ENCODE measurements around the gene SH3BP5.

The SH3BP5 gene

DNA sequence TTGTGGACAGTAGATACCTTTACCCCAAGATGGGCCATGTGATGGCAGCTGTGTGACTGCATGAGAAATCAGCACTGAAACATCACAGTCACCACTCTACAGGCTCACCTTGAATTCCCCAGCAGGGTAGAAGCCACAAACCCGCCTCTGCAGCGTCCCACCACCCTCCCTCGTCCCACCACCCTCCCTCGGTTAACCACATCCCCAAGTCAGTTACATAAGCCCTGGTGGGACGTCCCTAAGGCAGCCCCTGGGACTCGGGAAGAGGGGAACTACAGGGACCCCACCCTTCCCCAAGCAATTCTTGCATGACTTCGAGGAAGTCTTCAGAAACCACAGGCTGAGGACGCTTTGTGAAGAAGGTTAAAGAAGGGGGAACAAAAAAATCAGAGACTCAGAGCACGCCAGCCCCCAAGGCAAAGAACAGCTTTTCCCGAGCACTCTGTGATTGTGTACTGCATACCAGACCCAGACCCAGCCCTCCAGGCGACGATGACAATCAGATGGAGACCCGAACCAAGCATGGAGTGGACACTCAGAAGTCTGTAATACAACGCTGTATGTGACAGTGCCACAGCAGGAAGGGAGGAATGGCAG, 60.5 kb downstream of the SH3BP5 start:
- DNase-seq: no peak

DNA sequence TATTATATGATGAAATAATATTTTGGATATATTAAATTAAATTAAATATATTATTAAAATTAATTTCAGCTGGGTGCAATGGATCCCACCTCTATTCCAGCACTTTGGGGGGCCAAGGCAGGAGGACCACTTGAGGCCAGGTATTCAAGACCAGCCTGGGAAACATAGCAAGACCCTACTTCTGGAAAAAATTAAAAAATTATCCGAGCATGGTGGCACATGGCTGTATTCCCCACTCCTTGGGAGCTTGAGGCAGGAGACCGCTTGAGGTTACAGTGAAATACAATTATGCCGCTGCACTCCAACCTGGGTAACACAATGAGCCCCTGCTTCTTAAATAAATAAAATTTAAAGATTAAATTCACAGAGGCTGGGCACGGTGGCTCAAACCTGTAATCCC, 61.4 kb downstream of the SH3BP5 start:
- no peak for DNase-seq

- DNase-seq: no peak
These were observed 63.0 kb downstream of the SH3BP5 start for GRCh38 chr3:15269091-15269989.

- DNase-seq: peak; percentile 63
These were observed 64.3 kb downstream of the SH3BP5 start for GRCh38 chr3:15268033-15268631.

DNA sequence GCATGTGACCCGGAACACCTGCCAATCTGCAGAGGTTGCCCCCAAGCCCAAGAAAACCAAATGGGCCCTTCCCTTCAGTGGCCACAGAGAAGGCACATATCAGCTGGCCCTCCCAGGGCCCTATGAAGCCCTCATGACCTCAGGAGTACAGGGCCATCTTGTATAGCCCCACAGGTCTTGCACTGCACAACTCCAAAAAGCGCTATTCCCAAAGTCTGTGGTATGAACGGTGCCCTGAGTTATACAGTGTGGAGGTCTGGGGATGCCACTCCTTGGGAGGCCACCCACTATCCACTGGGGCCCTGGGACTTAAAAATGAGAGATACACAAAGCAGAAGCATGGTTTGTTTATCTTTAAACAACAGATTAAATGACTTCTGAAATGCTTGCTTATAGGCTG, 64.9 kb downstream of the SH3BP5 start:
- DNase-seq: no peak

GRCh38 chr3:15266510-15267376, 65.6 kb downstream of the SH3BP5 start:
- no peak for DNase-seq

- no peak for DNase-seq
These were observed 66.5 kb downstream of the SH3BP5 start for GRCh38 chr3:15265655-15266509.

DNA sequence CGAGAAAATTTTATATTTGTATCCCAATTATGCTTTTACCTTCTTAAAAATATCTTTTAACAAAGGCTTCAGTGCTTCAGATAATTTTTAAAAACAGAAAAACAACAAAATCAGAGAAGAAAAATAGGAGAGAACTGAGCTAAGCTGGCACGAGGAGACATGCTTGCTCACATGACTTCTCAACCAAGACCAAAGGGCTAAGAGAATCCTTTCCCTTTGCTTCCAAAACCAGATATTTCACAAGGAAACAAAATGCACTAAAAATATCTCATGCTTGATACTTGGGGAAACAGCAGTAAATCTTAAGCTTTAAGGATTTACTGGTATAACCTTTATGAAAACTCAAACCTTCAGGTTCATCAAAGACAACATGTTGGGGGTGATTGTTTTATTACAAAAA, 67.9 kb downstream of the SH3BP5 start:
- DNase-seq: no peak

DNA sequence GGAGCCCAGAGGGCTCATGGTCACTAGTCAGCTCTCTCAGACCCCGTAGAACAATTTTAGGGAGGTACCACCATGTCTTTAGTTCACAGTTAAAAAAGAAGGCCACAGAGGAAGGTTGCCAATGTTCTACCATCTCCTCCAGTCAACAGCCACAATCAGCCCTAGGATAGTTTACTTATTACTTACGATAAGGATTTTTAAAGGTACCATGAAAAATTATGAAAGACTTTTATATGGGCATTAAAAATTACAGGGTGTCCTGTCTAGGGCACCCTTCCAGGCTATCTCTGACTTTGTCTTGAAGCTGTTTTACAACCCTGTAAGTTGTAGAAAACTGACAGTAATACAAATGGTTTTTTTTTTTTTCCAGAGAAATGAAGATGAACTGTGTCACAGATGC, 68.5 kb downstream of the SH3BP5 start:
- DNase-seq: no peak

GRCh38 chr3:15263120-15263519, 69.3 kb downstream of the SH3BP5 start:
- DNase-seq: no peak

- no peak for DNase-seq
These were observed 70.4 kb downstream of the SH3BP5 start for GRCh38 chr3:15262021-15262420.

DNA sequence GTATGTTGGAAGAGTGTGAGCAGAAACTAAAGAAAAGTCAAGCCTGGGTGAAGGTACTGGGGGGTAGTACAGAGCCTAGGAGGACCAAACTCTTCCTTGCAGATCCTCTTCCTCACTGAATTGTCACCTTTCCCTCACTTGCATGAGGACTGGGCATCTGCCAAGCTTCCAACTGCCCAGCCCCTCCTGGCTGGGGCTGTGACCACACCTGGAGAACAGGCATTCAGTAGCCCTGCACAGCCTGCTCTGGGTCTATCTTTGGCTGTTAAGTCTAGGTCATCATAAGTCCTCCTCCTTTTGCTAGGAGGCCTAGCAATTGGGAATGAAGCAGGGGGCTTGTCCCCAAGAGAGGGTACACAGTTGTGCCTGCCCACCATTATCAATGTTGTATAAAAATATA, 71.1 kb downstream of the SH3BP5 start:
- DNase-seq: no peak

DNA sequence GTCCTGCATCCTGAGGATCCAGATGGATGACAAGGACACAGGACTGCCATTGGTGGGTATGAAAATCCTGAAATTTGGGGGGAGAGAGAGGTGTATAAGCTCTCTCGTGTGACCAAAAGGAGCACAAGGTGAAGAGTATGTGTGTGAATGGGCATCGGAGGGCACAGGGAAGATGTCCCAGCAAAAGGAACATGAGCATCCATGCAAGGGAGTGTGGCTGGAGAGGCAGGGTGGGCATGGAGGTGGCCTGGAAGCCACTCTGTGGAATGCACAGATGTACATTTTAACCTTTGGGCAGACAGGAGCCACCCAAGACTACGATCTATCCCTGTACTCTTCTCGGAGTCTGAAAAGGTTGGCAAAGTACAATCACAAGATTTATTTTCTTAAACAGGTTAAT, 71.9 kb downstream of the SH3BP5 start:
- no peak for DNase-seq

GRCh38 chr3:15258720-15259119, 73.7 kb downstream of the SH3BP5 start:
- no peak for DNase-seq

GRCh38 chr3:15256861-15257341, 75.5 kb downstream of the SH3BP5 start:
- no peak for DNase-seq

DNA sequence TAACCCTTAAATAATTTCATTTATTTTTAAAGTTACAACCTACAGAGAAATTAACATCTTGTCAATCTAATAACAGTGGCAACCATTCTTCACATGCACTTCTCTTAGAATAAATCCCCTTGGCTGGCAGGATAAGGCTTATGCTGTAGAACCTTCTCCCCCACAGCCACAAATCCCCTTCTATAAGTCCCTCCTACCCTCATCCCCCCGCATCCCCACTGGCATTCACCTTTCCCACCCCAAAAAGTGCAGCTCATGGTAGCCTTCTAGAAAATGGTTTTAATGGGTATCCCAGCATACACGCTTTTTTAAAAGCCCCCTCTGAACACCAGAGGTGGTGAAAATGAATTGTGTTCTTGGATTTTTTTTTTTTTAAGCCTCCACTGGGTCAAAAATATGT, 77.2 kb downstream of the SH3BP5 start:
- no peak for DNase-seq

GRCh38 chr3:15253023-15253697, 79.2 kb downstream of the SH3BP5 start:
- DNase-seq: no peak

- DNase-seq: no peak
These were observed 86.2 kb downstream of the SH3BP5 start for GRCh38 chr3:15246186-15246585.

GRCh38 chr3:15243822-15244482, 88.4 kb downstream of the SH3BP5 start:
- no peak for DNase-seq

GRCh38 chr3:15241341-15241740, 91.0 kb downstream of the SH3BP5 start:
- no peak for DNase-seq

GRCh38 chr3:15229262-15229661, 103.1 kb downstream of the SH3BP5 start:
- no peak for DNase-seq

All from NCI-H1092 treated with DMSO at 0.1 percent for 48 hours (cell line).